ENCODE measurements around the gene DCT. TPM values are rescaled to one million over a fixed set of nuclear protein-coding genes. Genes with fewer than 3 reads are reported as not detected.

DCT gene
- total and polyA plus RNA-seq, 2 of the 8 experiments (the other 6 are each of a cell fraction or from before 2014, with no cell fraction given): 0.02 TPM; not detected in 1

DNA sequence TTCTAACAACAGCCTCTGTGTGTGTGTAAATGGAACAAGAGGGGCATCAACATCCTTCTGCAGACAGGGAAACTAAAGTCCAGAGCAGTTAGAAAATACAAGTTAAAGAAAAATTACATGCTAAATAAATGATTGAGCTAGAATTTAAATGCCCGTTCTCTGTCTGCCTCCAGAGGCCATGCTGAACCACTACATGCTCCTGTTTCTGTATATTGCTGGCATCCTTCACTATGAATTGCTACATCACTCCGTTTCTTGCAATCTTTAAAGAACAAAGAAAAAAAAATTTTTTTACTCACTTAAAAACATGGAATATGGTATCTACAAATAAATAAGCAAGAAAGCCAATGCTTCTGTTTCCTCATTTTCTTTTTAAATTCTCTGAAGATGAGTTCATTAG is 47.9 kb downstream of the DCT start (continued):
- TF ChIP-seq PHF8 (conservative IDR thresholded peaks at IDR 0.05; ENCODE audit: low read depth, low read length) (no peak), EP300 (IDR thresholded peaks at IDR 0.05; ENCODE audit: borderline replicate concordance in 1 of 2, low read depth in 2 of 2, low read length in 2 of 2) (no peak), CHD2 (IDR thresholded peaks at IDR 0.05; ENCODE audit: low read length) (no peak), TCF12 (IDR thresholded peaks at IDR 0.05; ENCODE audit: low read depth, low read length) (no peak), SIRT6 (IDR thresholded peaks at IDR 0.05; ENCODE audit: low read length) (no peak)

Measured in H1 (cell line).